GM12874 (cell line): ENCODE results near the gene OR7C2.

Source experiments
- CTCF ChIP-seq: IDR thresholded peaks from 2 replicates; pipeline ENCODE4 v1.5.1; 2011; ENCODE audit warnings: low read depth, mild to moderate bottlenecking, control low read depth, low read length, moderate library complexity; ENCODE audit not compliant: insufficient read depth

OR7C2 gene

GRCh38 chr19:14978161-14978776 lies 37.0 kb downstream of the OR7C2 start:
- no peak for TF ChIP-seq CTCF

GRCh38 chr19:14979476-14980255 lies 38.4 kb downstream of the OR7C2 start, which contains the start of gene SLC1A6:
TSS of gene SLC1A6 (minus strand) at chr19:14979864. CDS start at chr19:14972910, 6,954 bp downstream.
- no peak for TF ChIP-seq CTCF

- no peak for TF ChIP-seq CTCF
Measured at GRCh38 chr19:14985133-14985532, 43.8 kb downstream of the OR7C2 start.
